ENCODE results near the gene TBC1D22A.

GRCh38 chr22:46730568-46731245 lies 31.7 kb upstream of the TBC1D22A start:
- TF ChIP-seq CTCF (IDR thresholded peaks at IDR 0.05 in 2 of 3, conservative IDR thresholded peaks at IDR 0.05 in 1 of 3; ENCODE audit: borderline replicate concordance in 1 of 3, insufficient read depth in 1 of 3, low read depth in 2 of 3, low read length in 2 of 3) (no peak), POLR2AphosphoS5 (IDR thresholded peaks at IDR 0.05; ENCODE audit: low read depth, low read length) (no peak), MAX (IDR thresholded peaks at IDR 0.05) (no peak), EZH2phosphoT487 (IDR thresholded peaks at IDR 0.05; ENCODE audit: borderline replicate concordance) (no peak), ZFX (IDR thresholded peaks at IDR 0.05) (no peak)
